GM12865 (cell line): ENCODE data around the gene TARS2.

Source experiments
- DNase-seq: peaks from one replicate; pipeline ENCODE4 v3.0.0; 2010; ENCODE audit warnings: low read depth
- H3K4me3 ChIP-seq: 2 replicates; pipeline ENCODE4 v1.5.1; 2011; ENCODE audit warnings: mild to moderate bottlenecking, low read depth, low read length, control low read depth
- TF ChIP-seq, protein P1 (sequence below): IDR thresholded peaks from 2 replicates; pipeline ENCODE4 v1.5.1; 2011; ENCODE audit warnings: low read length, control low read depth, low read depth, inconsistent platforms; ENCODE audit not compliant: insufficient read depth; ENCODE audit errors: missing control alignments

The TARS2 gene

DNA sequence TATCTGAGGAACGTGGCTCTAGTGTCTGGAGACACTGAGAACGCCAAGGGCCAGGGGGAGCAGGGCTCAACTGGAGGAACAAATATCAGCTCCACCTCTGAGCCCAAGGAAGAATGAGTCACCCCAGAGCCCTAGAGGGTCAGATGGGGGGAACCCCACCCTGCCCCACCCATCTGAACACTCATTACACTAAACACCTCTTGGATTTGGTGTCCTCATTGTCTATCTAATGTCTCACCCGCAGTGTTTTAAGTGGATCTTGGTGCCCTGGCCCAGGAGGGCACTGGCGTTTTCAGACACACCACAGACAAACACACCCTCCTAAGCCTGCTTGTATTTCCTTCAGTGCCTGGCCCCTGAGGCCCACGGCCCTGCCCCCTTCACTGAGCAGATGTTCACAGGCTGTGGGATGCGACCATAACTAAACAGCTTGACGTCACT lies 26.2 kb downstream of the TARS2 start:
- H3K4me3 ChIP-seq = no peak overlapping the region
- DNase-seq = no peak
- TF ChIP-seq, protein P1, sequence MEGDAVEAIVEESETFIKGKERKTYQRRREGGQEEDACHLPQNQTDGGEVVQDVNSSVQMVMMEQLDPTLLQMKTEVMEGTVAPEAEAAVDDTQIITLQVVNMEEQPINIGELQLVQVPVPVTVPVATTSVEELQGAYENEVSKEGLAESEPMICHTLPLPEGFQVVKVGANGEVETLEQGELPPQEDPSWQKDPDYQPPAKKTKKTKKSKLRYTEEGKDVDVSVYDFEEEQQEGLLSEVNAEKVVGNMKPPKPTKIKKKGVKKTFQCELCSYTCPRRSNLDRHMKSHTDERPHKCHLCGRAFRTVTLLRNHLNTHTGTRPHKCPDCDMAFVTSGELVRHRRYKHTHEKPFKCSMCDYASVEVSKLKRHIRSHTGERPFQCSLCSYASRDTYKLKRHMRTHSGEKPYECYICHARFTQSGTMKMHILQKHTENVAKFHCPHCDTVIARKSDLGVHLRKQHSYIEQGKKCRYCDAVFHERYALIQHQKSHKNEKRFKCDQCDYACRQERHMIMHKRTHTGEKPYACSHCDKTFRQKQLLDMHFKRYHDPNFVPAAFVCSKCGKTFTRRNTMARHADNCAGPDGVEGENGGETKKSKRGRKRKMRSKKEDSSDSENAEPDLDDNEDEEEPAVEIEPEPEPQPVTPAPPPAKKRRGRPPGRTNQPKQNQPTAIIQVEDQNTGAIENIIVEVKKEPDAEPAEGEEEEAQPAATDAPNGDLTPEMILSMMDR = no peak

DNA sequence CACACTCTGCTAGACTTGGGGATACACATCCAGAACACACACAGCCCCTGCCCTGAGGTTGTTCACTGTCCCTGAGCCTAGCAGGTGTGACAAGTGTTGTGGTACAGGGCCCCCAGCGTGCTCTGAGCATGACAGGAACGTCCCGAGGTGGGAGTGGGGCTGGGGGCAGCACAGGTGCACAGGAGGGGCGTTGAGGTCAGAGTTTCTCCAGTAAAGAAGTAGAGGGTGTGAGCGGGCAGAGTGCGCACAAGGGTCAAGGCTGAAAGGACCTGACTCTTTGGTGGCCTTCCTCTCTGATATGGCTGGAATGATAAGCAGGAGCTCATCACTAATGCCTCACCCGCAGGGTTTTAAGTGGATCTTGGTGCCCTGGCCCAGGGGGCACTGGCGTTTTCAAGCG lies 27.0 kb downstream of the TARS2 start:
- no peak for DNase-seq
- no peak overlapping the region for H3K4me3 ChIP-seq
- TF ChIP-seq, protein P1 = no peak

DNA sequence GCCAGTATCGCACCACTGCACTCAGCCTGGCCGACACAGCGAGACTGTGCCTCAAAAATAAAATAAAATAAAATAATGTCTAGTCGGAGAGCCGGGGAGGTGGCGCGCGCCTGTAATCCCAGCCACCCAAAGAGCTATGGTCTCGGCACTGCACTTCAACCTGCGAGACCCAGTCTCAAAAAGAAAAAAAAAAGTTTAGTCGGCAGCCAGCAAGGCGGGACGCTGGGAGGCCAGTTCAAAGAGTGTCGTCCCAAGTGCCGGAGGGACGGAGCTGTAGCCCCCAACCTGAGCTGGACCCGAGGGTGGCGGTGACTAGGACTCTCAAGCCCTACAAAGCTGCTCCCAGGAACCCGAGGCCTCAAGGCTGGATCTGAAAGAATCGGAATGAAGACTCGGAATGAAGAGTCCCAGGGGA lies 27.7 kb downstream of the TARS2 start:
- TF ChIP-seq, protein P1 = no peak
- DNase-seq = no peak
- peak overlapping the region; percentile 67 for H3K4me3 ChIP-seq

DNA sequence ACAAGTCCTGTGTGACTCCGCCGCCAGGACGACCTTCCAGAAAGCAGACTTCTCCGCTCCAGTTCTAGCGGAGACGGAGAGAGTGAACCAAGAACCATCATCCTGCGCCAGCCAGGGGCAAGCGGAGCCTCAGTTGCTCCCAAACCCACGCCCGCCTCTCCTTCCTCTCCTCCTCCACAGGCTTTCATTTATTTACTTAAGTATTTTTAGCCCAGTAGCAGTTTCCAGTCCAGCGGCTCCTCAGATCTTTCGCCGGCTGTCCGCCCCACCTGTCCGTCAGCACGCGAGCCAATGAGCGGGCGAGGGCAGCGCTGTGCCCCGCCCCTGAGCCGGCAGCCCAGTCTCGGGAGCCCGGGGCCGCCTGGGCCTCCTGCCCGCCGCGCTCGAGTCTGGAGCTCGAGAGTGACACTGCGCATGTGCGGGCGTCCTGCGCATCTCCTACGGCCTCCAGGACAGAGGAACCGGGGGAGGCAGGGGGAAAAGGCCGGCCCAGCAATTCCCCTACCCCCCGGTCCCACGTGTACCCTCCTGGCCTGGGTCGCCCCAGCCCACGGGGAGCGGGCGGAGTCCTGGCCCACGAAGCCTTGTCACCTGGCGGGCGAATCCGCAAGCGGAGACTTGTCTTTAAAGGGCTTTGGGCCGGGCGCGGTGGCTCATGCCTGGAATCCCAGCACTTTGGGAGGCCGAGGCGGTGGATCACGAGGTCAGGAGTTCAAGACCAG lies 28.3 kb downstream of the TARS2 start, which contains the start of gene FALEC:
FALEC (plus strand) TSS at position 425 of the 722 bp plus-strand sequence.
- peak; percentile 97 for DNase-seq

DNA sequence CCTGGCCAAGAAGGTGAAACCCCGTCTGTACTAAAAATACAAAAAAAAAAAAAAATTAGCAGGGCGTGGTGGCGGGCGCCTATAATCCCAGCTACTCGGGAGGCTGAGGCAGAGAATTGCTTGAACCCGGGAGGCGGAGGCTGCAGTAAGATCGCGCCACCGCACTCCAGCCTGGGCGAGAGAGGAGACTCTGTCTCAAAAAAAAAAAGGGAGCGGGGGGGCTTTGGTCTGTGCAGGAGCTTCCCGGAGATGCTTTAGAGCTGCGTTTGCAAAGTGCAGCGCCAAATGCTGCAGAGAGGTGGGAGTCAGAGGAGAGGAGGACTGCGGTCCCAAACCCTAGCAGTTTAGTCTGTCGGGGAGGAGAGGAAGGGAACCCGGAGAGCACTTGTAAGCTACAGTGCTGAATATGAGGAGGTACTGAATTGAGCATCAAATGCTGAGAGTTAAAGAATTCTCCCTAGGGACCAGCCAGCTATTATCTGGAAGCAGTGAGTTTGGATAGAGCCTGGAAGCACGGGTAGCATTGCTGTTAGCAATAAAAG lies 28.9 kb downstream of the TARS2 start:
- DNase-seq = peak; percentile 29
- TF ChIP-seq, protein P1 = no peak
- H3K4me3 ChIP-seq = peak overlapping the region; percentile 67

More for the DNA sequence above, 28.3 kb downstream of the TARS2 start, which contains the start of gene FALEC:
- TF ChIP-seq, protein P1 = no peak
- peak within 1 kb of the TSS; percentile 67 for H3K4me3 ChIP-seq

DNA sequence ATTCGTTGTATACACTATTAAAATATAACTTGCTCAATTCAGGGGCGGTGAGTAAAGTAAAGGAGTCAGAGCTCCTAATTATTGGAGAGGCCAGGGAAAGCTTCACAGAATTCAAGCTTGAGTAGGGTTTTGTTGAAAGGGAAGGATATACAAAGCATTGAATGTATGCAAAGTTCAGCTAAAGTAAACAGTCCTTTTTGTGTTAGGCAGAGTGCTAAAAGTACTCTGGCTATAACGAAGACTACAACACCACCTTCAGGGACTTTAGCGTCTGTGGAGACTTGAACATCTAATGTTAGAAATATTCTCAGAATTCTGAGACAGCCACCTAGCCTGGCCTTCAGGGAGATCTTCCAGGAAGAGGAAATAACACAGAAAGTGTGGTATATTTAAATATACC lies 29.4 kb downstream of the TARS2 start:
- H3K4me3 ChIP-seq = peak overlapping the region; percentile 67; the same call in 1 of the 2 replicates
- TF ChIP-seq, protein P1 = peak; percentile 9
- DNase-seq = peak; percentile 39
